ENCODE data around the gene PRSS12.
"Not testable (repeated sequence)": the region's sequence is repeated elsewhere in the genome, so short reads cannot be mapped to it uniquely, and the experiment has no call there.

The PRSS12 gene

DNA sequence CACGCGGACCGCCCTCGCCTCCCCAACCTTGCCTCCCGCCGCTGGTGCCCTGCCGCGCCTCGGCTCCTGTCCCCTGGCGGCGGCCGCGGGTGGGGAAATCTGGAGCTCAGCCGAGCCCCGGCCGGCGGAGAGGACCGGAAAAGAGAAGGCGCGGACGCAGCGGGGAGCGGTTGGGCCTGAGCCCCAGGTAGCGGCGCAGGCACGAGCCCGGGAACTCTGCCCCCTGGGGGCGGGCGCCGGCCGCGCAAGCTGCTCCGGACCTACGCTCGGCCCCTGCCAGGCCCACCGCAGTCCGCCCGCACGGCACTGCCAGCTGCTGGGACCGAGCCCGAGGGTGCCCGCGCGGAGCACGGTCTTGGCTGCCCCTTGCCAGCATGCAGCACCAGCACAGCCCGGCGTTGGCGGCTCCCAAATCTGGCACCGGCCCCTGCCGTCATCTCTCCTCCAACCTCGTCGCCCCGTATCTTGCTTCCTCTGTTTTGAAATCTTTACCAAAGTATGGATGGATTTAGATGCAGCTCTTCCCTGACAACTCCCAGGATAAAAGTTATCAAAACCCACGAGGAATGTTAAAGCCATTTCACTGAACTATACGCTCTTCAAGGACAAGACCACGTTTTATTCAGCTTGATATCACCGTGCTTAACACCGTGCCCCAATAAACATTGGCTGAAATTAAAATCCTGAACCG lies at the start of gene PRSS12:
Gene PRSS12 (minus strand): TSS at position 161 of the 691 bp plus-strand sequence. CDS start 283 bp downstream, outside the sequence.
- DNase-seq (ENCODE audit: low read depth) = peak; percentile 64

DNA sequence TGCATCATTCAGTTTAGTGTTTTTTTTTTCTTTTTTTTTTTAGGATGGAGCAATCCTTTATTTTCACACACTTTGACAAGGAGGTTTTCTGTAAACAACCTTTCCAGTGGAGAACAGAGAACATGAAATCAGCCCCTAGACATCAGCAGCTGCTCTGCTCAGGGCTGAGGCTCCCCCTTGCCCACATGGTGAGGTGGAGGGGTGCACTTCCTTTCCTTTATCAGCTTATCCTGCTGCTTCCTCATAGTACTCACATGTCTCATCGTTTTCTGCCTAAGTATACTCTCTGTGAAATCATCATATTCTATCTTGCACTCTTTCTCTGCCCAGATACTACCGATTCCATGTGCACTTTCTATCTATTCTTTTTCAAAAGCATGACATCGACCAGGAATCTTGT lies 47.6 kb upstream of the PRSS12 start:
- DNase-seq (ENCODE audit: low read depth) = no peak

GRCh38 chr4:118399883-118400282 lies 47.1 kb upstream of the PRSS12 start:
- DNase-seq (ENCODE audit: low read depth) = not testable (repeated sequence)

- DNase-seq (ENCODE audit: low read depth) = no peak
These were observed 45.7 kb upstream of the PRSS12 start for GRCh38 chr4:118398226-118399090.

DNA sequence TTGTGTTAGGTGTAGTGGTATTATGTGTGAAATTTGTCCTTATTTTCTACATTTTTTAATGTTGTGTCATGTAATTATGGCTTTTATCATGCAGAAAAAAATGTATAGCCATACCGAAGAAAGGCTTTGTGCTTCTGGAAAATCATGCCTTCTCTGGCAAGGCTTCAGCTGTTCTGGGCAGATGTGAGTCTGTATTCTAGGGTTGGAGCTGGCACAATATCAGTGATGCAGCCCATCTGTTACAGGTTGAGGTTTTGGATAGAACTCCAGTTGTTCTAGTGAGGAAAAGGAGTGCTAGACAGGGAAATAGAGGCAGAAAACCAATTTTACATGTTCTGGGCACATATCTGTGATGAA lies 44.8 kb upstream of the PRSS12 start:
- no peak for DNase-seq (ENCODE audit: low read depth)

DNA sequence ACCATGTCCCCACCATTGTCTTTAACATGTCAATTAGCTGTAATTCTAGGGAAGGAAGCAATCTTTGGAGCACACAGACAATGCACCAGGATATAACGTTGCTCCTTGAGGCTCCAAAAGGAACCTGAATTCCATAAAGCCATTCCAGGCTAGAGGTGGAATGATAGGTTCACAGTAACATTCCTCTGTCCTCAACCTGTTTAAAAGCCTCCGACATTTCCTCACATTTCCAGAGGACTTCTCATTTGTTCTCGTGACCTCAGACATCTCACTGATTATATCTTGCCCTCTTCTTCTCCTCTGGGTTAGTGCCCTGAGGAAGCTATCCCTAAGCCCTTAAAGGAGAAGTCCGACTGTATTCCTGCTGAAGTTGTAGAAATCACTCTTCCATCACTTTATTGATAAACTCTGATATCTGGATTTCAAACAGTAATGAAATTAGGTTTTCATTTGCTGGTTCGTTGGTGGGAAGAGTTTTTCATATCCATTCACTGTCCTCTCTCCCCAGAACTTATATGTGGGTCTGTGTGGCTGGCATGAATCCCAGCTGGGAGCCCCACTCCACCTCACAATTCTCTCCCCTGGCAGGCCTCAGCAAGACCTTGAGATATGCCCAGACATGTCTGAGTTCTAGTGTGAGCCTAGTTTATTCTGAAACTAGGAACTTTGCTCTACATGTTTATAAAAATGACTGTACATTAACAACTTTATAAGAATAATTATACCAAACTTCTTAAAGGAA lies 44.2 kb upstream of the PRSS12 start:
- no peak for DNase-seq (ENCODE audit: low read depth)

DNA sequence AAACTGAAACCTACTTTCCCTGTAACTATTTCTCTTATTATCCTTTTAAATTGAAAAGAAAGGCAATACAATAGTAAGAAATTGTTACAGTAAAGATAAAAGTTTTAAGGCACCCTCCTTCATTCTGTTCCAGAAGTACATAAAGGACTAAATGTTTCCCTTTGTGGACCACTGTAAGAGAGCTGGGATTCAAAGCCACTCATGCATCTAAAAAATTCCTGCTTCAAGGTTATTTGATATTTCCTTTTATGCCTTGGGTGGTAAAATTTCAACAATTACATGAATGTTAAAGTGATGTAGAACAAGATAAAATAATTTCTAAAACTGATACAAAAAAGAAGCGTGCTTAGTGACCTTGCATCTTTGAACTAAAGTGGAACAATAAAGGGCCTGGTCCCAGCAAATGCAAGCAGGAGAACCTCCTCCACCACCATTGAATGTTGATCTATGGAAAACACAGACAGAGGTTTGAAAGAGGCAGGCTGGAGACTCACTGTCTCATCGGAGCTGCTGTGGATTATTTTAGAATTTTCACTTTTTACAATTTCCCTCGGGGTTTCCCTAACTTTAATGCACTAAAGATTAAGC lies 42.3 kb upstream of the PRSS12 start:
- no peak for DNase-seq (ENCODE audit: low read depth)

DNA sequence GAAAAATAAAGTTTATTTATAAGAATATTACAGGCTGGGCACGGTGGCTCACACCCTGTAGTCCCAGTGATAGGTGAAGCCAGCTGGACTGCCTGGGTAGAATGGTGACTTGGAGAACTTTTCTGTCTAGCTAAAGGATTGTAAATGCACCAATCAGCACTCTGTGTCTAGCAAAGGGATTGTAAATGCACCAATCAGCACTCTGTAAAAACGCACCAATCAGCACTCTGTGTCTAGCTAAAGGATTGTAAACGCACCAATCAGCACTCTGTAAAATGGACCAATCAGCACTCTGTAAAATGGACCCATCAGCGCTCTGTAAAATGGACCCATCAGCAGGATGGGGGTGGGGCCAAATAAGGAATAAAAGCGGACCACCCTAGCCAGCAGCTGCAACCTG lies 39.7 kb upstream of the PRSS12 start:
- DNase-seq (ENCODE audit: low read depth) = not testable (repeated sequence)

DNA sequence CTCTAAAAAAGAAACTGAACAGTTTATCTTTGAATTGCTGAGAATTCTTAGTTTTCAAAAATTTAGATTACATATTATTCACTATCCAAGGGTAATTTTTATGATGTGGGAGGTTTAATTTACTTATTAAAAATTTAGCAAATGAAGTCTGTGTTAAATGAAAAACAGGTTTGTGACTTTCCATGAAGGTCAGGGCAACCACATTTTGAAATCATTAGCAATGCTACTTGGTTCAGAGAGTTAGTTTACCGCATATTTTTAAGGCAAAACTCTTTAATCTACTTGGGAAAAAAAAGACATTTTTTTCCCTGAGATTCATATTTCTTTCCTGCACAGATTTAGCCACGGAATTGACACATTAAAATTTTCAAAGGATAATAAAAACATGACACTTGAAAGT lies 37.3 kb upstream of the PRSS12 start:
- no peak for DNase-seq (ENCODE audit: low read depth)

DNA sequence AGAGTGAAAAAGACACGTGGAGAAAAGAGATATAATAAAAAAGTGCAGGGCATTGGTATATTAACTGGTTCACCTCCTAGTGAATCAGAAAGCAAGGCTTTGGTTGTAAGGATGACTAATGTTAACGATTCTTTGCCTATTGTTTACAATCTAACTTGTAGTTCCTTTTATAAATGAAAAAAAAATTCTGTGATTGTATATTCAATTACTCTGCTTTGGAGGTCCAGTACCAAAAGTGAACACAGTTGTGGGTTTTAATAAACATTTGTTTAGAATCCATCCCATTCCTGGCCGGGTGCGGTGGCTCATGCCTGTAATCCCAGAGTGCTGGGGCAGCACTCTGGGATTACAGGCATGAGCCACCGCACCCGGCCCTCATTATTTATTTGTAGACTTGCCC lies 36.9 kb upstream of the PRSS12 start:
- no peak for DNase-seq (ENCODE audit: low read depth)

DNA sequence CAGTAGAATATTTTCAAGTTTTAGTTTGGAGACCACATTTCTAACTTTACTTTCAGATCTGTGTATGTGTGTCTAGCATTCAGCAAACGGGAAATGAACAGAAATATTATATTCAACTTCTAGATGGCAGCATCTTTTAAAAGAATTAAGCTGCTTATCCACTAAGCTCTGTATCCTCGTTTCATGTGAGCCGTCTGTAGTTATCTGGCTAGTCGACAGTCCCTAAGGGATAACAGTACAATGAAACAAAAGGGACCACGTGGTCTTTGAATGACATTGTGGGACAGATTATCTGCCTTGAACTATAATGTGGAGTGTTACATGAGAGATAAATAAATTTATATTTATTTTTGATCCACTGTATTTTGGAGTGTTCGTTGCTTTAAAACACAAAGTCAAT lies 35.8 kb upstream of the PRSS12 start:
- DNase-seq (ENCODE audit: low read depth) = no peak

DNA sequence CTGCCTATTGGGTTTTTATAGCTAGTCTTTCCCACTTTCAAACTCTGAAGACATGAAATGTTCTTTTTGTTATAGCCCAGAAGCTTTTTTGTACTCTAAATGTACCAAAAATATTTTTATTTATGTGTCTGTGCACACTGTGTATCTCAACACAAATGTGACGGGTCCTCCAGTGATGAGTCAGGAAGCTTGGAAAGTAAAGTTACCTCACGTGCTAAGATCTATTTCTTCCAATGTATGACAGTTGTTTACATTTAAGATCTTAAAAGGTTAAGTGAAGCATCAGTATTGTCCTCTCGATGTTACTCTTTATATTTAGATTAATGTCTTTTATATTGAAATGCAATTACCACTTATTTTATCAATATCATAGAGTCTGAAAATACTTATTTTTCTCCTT lies 29.1 kb upstream of the PRSS12 start:
- DNase-seq (ENCODE audit: low read depth) = no peak

DNA sequence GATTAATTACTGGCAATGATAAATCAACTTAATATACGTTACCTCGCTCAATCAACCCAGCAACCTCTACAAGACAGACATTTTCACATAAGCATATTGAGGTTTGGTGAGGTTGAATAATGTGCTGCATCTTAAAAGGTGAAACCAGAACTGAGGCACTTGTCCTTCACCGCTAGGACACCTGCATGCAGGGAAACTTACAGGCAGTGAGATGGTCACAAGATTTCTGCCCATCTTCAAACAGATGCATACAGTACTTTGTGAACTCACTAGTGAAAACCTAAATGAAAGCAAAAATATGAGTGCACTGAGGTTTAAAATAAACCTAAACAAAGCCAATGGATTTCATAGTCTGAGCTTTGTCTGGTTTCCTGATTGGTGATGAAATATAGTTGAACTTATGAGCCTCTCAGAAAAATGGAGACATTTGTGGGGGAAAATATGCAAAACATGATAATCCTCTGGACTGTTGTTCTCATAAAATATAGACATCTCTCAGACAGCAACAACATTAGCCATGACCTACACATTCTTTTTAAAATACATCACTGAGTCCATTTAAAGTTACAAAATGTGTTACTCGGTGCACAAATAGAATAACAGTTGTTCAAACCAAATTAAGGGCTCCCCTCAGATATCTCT lies 20.9 kb upstream of the PRSS12 start:
- no peak for DNase-seq (ENCODE audit: low read depth)

DNA sequence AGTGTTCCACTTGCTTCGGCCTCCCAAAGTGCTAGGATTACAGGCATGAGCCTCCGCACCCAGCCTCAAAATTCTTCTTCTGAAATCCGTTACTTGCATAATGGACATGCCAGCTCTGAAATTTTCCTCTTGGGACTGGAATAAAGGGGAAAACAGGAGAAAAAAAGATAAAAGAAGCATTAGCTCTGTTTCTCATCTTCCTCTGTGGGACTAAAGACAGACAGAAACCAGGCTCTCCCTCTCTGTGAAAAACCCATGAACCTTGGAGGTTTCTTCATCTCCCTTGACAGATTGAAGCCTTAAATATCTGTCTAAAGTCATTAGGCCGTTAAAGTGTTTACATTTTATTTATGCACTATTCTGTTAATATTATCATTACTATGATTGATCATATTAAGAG lies 19.4 kb upstream of the PRSS12 start:
- no peak for DNase-seq (ENCODE audit: low read depth)

GRCh38 chr4:118369231-118369630 lies 16.4 kb upstream of the PRSS12 start:
- DNase-seq (ENCODE audit: low read depth) = no peak

GRCh38 chr4:118367872-118368271 lies 15.1 kb upstream of the PRSS12 start:
- no peak for DNase-seq (ENCODE audit: low read depth)

- DNase-seq (ENCODE audit: low read depth) = no peak
These were observed 14.6 kb upstream of the PRSS12 start for GRCh38 chr4:118367361-118367760.

- no peak for DNase-seq (ENCODE audit: low read depth)
These were observed 10.4 kb upstream of the PRSS12 start for GRCh38 chr4:118363166-118363565.

GRCh38 chr4:118361192-118361591 lies 8.4 kb upstream of the PRSS12 start:
- no peak for DNase-seq (ENCODE audit: low read depth)

DNA sequence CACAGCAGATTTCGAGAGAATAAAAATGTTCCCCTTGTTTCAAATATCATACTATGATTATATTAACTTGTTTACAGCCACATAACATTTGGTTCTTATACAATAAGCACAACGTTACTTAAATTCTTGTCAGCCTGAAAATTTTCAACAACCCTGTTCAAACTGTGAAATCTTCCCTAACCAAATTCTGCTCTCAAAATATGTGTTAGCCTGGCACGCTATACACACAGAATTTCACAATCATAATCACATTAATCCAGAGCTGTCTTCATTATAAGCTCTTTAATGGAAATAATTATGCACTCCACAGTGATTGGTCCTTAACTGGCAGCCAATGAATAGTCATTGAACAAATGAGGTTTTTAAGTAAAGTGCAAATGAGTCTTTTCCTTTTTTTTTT lies 7.3 kb upstream of the PRSS12 start:
- no peak for DNase-seq (ENCODE audit: low read depth)

GRCh38 chr4:118357601-118358000 lies 4.8 kb upstream of the PRSS12 start:
- no peak for DNase-seq (ENCODE audit: low read depth)

- no peak for DNase-seq (ENCODE audit: low read depth)
These were observed 3.9 kb upstream of the PRSS12 start for GRCh38 chr4:118356731-118357130.

All from activated T-cell treated with anti-CD3 and anti-CD28 coated beads for 48 hours (primary cell).